ENCODE measurements around the gene TPR. TPM values are rescaled to one million over a fixed set of nuclear protein-coding genes. Genes with fewer than 3 reads are reported as not detected.
"Not testable (repeated sequence)": the region's sequence is repeated elsewhere in the genome, so short reads cannot be mapped to it uniquely, and the experiment has no call there.

The TPR gene
- 100 to 1,000 TPM in 2 of 4 donors, 10 to 100 TPM in 2; 89.1 to 107 (median 102) TPM for polyA plus RNA-seq (ENCODE audit: insufficient read length in 4 of 4)

- peak; percentile 99 to 100 (median 100) for DNase-seq (ENCODE audit: low read depth in 4 of 4, low spot score in 3 of 4)
Measured at GRCh38 chr1:186375152-186375928, at the start of gene TPR, which contains the start of gene ODR4. TPR (minus strand) TSS chr1:186375253; CDS start chr1:186375028, 225 bp downstream. ODR4 (plus strand) TSS chr1:186375838; CDS start chr1:186379786, 3,948 bp downstream.

GRCh38 chr1:186424539-186424938 is 49.5 kb upstream of the TPR start:
- DNase-seq (ENCODE audit: low read depth in 4 of 4, low spot score in 3 of 4), result no peak

GRCh38 chr1:186421446-186421845 is 46.4 kb upstream of the TPR start:
- DNase-seq (ENCODE audit: low read depth in 4 of 4, low spot score in 3 of 4), result no peak

- DNase-seq (ENCODE audit: low read depth in 4 of 4, low spot score in 3 of 4), result no peak
Measured at GRCh38 chr1:186420923-186421322, 45.9 kb upstream of the TPR start.

GRCh38 chr1:186420311-186420710 is 45.3 kb upstream of the TPR start:
- no peak for DNase-seq (ENCODE audit: low read depth in 4 of 4, low spot score in 3 of 4)

- DNase-seq (ENCODE audit: low read depth in 4 of 4, low spot score in 3 of 4), result no peak
Measured at GRCh38 chr1:186418503-186418902, 43.5 kb upstream of the TPR start.

- no peak for DNase-seq (ENCODE audit: low read depth in 4 of 4, low spot score in 3 of 4)
Measured at GRCh38 chr1:186413319-186413718, 38.3 kb upstream of the TPR start.

- DNase-seq (ENCODE audit: low read depth in 4 of 4, low spot score in 3 of 4), result no peak
Measured at GRCh38 chr1:186409091-186409490, 34.0 kb upstream of the TPR start.

- peak in 1 of 4 donors; percentile 3 for DNase-seq (ENCODE audit: low read depth in 4 of 4, low spot score in 3 of 4)
Measured at GRCh38 chr1:186404454-186405051, 29.5 kb upstream of the TPR start.

GRCh38 chr1:186403632-186404031 is 28.6 kb upstream of the TPR start:
- DNase-seq (ENCODE audit: low read depth in 4 of 4, low spot score in 3 of 4), result no peak

GRCh38 chr1:186401446-186401845 is 26.4 kb upstream of the TPR start:
- DNase-seq (ENCODE audit: low read depth in 4 of 4, low spot score in 3 of 4), result not testable (repeated sequence)

- not testable (repeated sequence) for DNase-seq (ENCODE audit: low read depth in 4 of 4, low spot score in 3 of 4)
Measured at GRCh38 chr1:186392711-186393110, 17.7 kb upstream of the TPR start.

- DNase-seq (ENCODE audit: low read depth in 4 of 4, low spot score in 3 of 4), result no peak
Measured at GRCh38 chr1:186391841-186392240, 16.8 kb upstream of the TPR start.

GRCh38 chr1:186390925-186391324 is 15.9 kb upstream of the TPR start:
- no peak for DNase-seq (ENCODE audit: low read depth in 4 of 4, low spot score in 3 of 4)

- DNase-seq (ENCODE audit: low read depth in 4 of 4, low spot score in 3 of 4), result no peak
Measured at GRCh38 chr1:186386725-186387383, 11.8 kb upstream of the TPR start.

GRCh38 chr1:186375929-186376319 is 871 bp upstream of the TPR start:
- DNase-seq (ENCODE audit: low read depth in 4 of 4, low spot score in 3 of 4), result no peak

GRCh38 chr1:186374303-186375151 is 526 bp downstream of the TPR start:
- peak in 3 of 4 donors; percentile 4 to 27 (median 26) for DNase-seq (ENCODE audit: low read depth in 4 of 4, low spot score in 3 of 4)

- not testable (repeated sequence) for DNase-seq (ENCODE audit: low read depth in 4 of 4, low spot score in 3 of 4)
Measured at GRCh38 chr1:186347837-186348691, 27.0 kb downstream of the TPR start.

- no peak for DNase-seq (ENCODE audit: low read depth in 4 of 4, low spot score in 3 of 4)
Measured at GRCh38 chr1:186340772-186341171, 34.3 kb downstream of the TPR start.

GRCh38 chr1:186337554-186337953 is 37.5 kb downstream of the TPR start:
- no peak for DNase-seq (ENCODE audit: low read depth in 4 of 4, low spot score in 3 of 4)
